ENCODE data around the gene MCF2L.
"Not testable (repeated sequence)": the region's sequence is repeated elsewhere in the genome, so short reads cannot be mapped to it uniquely, and the experiment has no call there.

The MCF2L gene, protein sequence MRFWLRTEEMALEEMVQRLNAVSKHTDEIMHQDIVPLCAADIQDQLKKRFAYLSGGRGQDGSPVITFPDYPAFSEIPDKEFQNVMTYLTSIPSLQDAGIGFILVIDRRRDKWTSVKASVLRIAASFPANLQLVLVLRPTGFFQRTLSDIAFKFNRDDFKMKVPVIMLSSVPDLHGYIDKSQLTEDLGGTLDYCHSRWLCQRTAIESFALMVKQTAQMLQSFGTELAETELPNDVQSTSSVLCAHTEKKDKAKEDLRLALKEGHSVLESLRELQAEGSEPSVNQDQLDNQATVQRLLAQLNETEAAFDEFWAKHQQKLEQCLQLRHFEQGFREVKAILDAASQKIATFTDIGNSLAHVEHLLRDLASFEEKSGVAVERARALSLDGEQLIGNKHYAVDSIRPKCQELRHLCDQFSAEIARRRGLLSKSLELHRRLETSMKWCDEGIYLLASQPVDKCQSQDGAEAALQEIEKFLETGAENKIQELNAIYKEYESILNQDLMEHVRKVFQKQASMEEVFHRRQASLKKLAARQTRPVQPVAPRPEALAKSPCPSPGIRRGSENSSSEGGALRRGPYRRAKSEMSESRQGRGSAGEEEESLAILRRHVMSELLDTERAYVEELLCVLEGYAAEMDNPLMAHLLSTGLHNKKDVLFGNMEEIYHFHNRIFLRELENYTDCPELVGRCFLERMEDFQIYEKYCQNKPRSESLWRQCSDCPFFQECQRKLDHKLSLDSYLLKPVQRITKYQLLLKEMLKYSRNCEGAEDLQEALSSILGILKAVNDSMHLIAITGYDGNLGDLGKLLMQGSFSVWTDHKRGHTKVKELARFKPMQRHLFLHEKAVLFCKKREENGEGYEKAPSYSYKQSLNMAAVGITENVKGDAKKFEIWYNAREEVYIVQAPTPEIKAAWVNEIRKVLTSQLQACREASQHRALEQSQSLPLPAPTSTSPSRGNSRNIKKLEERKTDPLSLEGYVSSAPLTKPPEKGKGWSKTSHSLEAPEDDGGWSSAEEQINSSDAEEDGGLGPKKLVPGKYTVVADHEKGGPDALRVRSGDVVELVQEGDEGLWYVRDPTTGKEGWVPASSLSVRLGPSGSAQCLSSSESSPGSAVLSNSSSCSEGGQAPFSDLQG

DNA sequence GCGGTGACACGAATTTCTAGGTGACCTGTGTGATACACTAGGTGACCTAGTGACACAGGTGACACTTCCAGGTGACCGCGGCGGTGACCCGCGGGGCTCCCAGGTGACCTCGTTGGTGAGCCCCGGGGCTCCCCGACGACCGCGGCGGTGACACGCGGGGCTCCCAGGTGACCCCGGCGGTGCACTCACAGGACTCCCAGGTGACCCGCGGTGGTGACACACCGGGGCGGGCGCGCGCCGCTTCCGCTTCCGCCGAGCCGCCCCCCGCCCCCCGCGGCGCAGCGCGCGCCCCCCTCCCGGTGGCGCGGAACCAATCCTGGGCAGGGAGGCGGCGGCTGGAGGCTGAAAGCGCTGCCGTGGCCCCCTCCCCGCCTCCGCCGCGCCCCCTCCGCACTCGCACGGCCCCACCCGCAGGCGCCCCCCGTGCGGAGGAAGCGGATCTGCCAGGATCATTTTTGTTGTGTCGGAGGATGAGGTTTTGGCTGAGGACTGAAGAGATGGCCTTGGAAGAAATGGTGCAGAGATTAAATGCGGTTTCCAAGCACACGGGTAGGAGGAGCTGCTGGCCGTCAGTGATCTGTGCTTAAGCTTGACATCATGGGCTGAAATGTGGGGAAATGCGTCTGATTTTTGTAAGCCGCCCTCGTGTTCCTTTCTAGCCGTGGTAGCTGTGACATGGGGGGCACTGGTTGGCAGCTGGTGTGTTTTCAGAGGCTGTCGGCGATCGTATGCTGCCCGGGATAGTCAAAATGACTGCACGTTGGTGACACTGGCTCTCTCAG, at the start of gene MCF2L:
Gene MCF2L (plus strand): TSS at position 305 of the 782 bp plus-strand sequence. CDS start 166 bp downstream, at position 471.
- no peak for FAIRE-seq

DNA sequence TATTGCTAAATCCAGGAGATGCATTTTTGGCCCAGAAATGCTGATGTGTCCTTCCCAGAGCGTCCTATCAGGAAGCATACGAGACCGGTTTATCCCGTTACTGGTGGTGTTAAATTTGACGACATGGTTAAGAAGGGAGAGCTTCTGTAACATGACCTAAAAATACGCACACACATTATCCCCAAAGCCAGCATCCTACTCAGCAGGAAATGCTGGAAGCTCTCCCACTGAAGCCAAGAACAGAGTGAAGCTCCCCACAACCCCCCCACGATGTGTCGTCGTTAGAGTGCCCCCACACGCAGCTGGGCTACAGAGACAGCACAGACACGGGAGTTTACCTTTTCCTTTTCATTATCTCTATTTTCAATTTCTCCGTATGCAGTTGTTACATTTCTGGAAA, 45.1 kb upstream of the MCF2L start:
- no peak for FAIRE-seq

DNA sequence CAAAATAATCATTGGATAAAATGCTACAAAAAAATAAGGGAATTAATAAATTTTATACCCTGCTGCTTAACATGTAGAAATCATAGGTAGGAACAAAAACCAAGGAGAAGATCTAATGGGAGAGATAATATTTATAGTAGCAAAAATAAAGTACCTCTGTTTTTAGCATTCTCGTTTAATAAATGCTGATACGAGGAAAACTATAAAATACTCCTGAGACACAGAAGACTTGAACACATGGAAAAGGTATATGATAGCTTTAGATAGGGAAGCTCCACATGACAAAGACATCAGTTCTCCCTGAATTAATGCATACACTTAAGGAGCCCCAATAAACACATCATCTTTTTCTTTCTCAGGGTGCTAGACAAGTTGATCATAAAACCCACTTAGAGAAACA, 44.6 kb upstream of the MCF2L start:
- FAIRE-seq: no peak

DNA sequence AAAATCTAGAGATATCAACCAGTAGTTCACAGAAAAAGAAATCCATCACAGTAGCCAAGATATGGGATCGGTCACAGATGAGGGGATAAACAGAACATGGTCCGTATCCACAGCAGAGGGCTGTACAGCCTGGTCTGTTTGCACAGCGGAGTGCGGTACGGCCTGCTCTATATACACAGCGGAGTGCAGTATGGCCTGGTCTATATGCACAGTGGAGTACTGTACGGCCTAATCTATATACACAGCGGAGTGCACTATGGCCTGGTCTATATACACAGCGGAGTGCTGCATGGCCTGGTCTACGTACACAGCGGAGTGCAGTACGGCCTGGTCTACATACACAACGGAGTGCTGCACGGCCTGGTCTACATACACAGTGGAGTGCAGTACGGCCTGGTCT, 43.0 kb upstream of the MCF2L start:
- no peak for FAIRE-seq

DNA sequence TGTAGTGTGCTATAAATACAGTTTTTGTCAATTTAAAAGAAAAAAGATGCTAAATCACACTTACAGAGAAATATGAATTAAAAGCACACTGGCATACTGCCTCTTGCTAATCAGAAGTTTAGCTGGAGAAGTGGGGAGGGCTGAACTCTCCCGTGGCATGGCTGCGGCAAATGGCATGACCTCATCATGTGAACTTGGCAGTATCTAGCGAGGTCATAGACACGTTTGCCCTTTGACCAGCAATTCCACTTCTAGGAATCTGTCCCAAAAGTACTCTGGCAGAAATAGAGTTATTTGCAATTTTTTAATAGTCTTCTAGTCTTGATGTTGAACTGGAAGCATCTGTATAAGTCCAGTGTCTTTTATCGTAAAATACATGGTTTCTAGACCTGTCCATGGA, 42.0 kb upstream of the MCF2L start:
- FAIRE-seq: no peak

DNA sequence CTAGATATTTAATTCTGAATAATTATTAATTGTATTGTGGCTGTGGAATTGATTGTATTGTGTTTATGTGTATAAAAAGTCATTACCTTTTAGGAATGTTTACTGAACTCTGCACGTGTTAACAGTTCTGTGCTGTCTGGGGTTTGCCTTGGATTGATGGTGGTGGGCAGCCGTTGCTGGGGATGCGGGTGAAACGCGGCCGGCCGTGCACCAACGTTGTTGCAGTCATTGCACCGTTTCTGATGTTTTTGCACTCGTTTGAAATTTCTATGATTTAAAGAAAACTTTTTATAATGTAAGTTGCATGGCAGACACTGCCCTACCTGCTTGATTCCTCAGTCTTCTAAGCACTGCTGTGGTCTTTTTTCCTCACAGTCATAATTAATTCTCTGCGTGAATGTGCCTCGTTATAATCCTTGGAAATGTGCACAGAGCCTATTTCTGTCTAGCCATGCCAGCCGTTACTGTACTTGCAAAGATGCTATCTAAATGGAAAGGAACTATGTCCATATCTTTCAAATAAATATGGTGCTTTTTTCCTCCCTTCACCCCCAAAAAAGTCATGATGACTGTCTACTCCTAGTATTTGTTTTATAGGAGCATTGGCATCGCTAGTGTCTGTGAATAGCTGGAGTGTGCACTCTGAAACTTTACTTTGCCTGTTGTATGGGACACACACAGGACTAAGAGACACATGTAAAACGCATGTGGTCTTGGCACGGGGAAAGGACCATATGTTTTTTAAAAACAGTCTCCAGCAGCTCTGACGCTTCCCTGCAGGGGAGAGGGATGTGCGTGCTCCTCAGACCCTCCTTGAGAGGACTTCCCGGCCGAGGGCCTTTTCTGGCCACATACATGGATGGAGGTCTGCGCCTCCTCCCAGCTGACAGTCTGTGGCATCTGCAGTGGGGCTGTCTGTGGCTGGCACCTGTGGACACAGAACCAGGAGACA, 40.7 kb upstream of the MCF2L start:
- FAIRE-seq: peak; percentile 24

DNA sequence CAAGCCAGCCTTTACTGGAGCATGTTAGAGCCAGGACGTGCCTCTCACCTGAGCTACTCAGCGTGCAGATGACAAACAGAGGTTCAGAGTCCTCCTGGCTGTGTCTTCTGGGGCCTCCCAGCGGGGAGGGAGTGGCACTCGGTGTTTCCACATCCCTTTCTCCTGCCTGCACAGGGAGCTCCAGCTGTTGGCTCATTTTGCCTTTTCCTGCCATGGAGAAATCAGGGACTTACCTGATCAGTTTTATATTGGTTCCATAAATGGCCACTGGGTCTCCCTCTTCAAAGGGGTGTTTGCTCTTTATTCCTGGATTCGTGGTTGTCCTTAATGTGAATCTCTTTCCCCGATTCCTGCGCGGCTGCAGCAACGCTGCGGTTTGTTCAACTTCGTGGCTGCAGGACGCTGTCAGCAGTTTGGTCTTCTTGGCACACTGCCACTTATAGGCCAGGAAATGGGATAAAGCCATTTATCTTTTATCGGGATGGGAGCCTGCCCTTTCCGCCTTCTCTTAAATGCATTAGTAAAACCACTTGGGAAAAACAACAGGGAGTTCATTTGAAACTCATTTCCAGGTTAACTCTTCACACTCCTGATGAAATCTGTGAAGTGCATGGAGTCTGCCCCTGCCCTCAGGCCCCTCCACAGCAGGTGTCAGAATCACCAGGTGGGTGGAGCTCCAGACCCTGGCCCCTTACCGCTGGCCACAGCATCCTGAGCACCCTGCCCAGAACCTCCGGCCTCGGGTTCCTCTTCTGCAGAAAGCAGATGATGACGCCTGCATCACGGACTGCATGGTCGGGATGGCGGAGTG, 39.8 kb upstream of the MCF2L start:
- peak; percentile 95 for FAIRE-seq

DNA sequence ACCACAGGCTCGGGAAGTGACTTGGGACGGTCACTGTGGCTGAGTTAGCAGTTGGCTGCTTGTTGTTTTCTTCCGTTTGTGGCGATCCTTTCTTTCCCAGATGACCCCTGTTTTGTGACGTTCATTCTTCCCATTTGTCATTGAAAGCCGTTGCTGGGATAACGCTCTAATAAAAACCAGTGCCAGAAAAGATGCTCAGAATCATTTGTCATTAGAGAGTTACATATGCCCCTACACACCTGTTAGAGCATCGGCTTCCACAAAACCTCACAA, 39.3 kb upstream of the MCF2L start:
- no peak for FAIRE-seq

DNA sequence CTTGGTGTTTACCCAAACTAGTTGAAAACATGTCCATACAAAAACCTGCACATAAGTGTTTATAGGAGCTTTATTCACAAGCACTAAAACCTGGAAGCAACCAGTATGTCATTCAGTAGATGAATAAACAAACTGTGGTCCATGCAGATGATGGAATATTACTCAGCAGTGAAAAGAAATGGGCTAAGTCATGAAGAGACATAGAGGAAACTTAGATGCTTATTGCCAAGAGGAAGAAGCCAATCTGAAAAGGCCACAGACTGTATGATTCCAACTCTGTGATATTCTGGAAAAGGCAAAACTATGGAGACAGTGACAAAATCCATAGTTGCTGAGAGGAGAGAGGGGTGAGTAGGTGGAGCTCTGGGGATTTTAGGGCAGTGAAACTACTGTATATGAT, 38.8 kb upstream of the MCF2L start:
- no peak for FAIRE-seq

DNA sequence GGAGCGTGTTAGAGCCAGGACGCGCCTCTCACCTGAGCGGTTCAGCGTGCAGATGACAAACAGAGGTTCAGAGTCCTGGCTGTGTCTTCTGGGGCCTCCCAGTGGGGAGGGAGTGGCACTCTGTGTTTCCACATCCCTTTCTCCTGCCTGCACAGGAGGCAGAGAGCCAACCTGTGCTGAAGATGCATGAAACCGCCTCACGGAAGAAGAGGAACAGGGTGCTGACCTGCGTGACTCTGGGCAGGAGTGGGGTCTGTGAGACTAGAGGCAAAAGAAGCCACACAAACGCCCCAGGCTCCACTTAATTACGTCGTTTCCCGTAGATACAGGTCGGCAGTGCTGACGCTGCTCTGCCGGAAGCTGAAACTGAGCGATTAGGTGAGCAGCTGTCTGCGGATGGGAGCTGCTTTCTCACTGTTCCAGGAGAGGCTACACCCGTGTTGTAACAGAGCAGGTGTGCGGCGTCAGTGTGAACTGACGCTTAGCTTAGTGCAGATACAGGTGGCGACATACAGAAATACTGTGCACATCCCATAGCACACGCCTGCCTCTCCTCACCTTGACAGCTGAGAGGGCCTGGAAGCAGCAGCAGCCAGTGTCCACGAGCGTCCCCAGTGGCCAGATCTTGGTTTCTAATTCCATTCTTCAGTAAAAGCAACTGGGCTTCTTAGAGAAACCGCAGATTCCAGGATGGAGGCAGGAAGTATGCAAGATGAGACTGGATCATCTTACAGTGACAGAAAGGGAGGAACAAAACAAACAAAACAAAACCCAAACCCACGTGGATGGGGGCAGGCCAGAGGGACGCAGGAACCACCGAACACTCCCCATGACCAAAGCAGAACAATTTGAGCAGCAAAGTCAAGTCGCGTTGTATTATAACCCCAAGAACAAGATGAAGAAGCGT, 37.7 kb upstream of the MCF2L start:
- FAIRE-seq: peak; percentile 43

DNA sequence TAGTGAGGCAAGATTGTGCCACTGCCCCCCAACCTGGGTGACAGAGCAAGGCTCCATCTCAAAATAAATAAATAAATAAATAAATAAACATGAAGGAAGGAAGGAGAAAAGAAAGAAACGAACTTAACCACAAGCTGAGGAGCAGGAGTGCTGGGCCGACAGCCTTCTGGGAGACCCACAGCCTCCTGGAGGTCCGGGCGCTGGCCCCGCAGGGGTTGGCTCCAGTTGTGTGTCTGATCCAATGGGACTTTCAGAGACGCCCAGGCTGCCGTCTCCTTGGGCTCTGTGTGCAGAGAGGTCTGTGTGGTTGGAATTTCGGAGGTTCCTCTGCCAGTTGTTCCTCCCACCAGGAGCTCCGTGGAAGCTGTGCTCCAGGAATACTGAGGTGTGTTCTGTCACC, 36.0 kb upstream of the MCF2L start:
- no peak for FAIRE-seq

DNA sequence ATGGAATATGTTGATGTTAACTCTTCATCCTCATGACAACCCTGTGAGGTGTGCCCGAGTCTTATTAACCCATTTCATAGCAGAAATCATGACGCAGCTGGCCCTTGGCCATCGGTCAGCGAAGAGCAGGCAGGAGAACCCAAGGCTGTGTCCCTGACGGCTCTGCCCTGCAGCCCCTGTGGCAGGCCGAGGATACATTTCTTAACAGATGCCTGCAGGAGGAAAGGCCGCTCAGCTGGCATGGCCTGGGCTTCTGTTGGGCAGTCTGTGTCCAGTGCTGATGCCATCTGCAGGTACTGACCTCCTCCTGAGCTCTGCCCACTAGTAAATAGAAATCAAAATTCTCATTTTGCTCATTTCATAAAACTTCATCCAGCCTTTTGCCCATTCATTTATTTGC, 35.4 kb upstream of the MCF2L start:
- no peak for FAIRE-seq

DNA sequence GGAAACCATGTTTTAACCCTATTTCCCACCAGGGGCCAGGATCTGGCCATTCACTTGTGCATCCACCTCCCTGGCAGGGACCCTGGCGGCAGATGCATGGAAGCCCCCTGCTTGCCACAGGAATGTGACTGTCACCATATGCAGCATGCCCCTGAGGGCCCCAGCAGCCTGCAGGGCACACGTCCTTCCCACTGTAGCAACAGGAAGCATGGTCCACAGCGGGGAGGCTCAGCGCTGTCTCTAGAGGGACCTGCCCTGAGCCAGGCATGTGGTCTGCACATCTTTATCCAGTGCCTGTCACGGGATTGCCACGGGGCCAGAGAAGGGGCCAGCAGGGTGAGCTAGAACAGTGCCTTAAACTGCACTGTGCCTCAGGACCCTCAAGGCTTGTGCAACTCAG, 34.9 kb upstream of the MCF2L start:
- no peak for FAIRE-seq

DNA sequence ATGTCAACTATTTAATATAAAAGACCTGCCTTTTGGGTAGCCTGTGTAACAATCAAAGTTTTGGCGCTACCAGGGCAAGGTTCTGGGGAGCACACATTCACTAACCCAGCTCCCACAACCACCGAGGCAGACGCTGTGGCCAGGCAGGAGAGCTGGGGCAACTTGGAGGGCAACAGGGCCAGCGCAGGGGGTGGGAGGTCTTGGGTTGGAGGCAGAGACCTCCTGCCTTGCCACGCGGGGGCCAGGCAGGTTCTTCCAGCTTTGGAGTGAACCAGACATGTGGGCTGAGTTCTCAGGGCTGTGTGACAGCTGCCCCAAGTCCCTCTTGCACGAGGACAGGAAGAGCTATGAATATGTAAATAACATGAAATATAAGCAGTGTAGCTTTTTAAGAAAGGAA, 30.3 kb upstream of the MCF2L start:
- FAIRE-seq: no peak

DNA sequence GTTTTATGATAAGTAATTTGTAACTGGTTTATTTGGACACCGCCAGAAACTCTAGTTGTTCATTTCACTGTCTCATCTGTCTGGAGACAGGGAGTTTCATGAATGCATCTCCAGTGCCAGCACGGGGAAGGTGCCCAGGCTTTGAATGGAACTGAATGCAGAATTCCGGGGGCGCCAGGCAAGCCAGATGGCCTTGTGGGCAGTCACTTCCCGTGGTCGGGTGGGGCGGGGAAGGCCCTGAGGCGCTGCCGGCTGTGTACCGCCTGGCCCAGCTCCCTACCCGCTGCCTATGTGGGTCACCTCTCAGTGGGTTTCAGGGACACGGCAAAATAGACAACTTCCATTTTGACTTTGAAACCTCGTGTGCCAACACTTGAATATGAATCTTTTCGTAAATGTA, 28.8 kb upstream of the MCF2L start:
- no peak for FAIRE-seq

DNA sequence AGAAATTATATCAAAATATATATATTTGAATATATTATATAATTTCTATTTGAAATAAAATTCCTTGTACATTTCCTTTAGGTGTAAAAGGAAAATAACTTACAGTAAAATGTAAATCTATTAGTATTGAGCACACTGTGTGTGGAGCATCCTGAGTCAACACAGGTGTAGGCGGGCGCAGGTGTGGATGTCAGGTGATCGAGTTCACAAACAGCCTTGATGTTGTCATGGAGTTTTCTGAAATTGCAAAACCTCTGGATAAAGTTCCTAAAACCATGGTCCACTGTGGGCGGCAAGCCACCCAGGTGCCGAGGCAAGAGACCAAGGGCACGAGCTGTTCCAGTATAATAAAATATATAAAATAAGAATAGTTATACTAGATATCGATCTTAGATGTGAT, 27.7 kb upstream of the MCF2L start:
- FAIRE-seq: no peak

DNA sequence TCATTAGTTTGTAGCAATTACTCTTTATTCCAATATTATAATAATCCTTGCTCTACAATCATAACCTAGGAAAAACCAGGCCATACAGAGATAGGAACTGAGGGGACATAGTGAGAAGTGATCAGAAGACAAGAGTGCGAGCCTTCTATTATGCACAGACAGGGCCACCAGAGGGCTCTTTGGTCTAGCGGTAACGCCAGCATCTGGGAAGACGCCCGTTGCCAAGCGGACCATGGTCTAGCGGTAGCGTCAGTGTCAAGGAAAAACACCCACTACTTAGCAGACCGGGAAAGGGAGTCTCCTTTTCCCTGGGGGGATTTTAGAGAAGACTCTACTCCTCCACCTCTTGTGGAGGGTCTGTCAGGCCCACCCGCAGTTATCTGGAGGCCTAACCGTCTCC, 27.2 kb upstream of the MCF2L start:
- FAIRE-seq: not testable (repeated sequence)

DNA sequence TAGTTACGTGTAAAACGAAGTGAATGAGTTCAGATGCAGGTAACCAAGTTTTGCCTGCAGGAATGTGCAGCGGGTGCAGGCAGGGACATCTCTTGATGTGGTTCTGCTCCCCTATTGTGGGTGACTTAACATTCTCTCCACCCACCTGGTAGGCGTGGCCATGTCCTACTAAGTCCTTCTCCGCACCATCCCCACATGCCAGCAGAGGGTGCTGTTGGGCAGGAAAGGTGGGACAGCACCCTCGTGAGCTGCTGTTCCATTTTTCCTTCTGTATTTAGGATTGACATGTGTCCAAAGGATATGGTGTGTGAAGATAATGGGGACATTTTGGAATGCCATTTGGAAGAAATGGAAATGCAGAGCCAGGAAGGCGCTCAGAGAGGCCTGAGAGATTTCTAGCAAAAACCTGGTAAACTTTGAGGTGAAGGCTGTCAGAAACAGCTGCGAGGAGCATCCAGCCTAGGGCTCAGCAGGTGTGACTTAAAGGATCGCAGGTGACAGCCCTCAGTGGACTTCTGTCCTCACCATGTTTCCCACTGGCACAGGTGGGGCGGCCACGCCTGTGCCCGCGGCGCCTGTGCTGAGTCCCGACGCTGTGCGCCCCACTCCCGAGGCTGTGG, 26.2 kb upstream of the MCF2L start:
- FAIRE-seq: peak; percentile 96
